ENCODE results near the gene C13orf42. TPM values are rescaled to one million over a fixed set of nuclear protein-coding genes. Genes with fewer than 3 reads are reported as not detected.

C13orf42 gene
- total RNA-seq, 1 experiment from 2014 or later = 8.2 TPM

DNA sequence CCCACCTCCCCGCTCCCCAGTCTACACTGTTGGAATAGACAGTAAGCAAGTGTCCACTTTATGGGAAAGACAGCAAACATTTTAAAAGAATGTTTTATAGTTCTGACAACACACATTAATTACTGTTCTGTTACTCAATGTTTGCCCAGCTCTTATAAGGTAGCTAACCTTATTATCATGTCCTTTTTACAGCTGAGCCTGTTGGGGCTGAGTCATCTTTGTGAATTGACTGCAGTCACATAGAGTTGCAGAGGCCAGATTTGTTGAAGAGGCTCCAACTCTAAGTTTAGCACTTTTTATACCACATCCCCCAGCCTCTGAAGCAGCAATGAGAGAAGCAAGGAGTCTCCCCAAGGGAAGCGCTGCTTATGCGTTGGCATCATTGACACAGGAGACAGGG lies 76.2 kb downstream of the C13orf42 start:
- DNase-seq (ENCODE audit: low spot score) (no peak), ATAC-seq (no peak)
- H3K36me3 Mint-ChIP-seq = no peaks in the 10 kb centered on the region
- no peak overlapping the region for H3K4me3 Mint-ChIP-seq
- ChIA-PET CTCF (interaction anchor here (3.0 kb wide), 1 partner anchor 9 kb away, joined by 21 read pairs; no protein-coding TSS in a partner anchor), POLR2A (no interaction called here)
- peaks cover 6% of the 10 kb centered on the region for H3K4me1 Mint-ChIP-seq
- H3K27me3 Mint-ChIP-seq (ENCODE audit: low read depth) = no peaks in the 10 kb centered on the region
- no peak for TF ChIP-seq ETV6 (CRISPR knock-in tag; IDR thresholded peaks at IDR 0.05)
- TF ChIP-seq MXD4 (CRISPR knock-in tag; IDR thresholded peaks at IDR 0.05; ENCODE audit: borderline replicate concordance) = no peak
- TF ChIP-seq, protein P1, sequence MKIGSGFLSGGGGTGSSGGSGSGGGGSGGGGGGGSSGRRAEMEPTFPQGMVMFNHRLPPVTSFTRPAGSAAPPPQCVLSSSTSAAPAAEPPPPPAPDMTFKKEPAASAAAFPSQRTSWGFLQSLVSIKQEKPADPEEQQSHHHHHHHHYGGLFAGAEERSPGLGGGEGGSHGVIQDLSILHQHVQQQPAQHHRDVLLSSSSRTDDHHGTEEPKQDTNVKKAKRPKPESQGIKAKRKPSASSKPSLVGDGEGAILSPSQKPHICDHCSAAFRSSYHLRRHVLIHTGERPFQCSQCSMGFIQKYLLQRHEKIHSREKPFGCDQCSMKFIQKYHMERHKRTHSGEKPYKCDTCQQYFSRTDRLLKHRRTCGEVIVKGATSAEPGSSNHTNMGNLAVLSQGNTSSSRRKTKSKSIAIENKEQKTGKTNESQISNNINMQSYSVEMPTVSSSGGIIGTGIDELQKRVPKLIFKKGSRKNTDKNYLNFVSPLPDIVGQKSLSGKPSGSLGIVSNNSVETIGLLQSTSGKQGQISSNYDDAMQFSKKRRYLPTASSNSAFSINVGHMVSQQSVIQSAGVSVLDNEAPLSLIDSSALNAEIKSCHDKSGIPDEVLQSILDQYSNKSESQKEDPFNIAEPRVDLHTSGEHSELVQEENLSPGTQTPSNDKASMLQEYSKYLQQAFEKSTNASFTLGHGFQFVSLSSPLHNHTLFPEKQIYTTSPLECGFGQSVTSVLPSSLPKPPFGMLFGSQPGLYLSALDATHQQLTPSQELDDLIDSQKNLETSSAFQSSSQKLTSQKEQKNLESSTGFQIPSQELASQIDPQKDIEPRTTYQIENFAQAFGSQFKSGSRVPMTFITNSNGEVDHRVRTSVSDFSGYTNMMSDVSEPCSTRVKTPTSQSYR (CRISPR knock-in tag; IDR thresholded peaks at IDR 0.05) = no peak
- no peak for TF ChIP-seq ZNF219 (CRISPR knock-in tag; IDR thresholded peaks at IDR 0.05; ENCODE audit: borderline replicate concordance)
- no peak for TF ChIP-seq ELF4 (CRISPR knock-in tag; IDR thresholded peaks at IDR 0.05; ENCODE audit: low read depth)
- no peak for TF ChIP-seq ZBTB21 (CRISPR knock-in tag; IDR thresholded peaks at IDR 0.05; ENCODE audit: borderline replicate concordance)
- TF ChIP-seq ZNF317 (CRISPR knock-in tag; IDR thresholded peaks at IDR 0.05; ENCODE audit: borderline replicate concordance, low read depth) = no peak
- TF ChIP-seq, protein P2, sequence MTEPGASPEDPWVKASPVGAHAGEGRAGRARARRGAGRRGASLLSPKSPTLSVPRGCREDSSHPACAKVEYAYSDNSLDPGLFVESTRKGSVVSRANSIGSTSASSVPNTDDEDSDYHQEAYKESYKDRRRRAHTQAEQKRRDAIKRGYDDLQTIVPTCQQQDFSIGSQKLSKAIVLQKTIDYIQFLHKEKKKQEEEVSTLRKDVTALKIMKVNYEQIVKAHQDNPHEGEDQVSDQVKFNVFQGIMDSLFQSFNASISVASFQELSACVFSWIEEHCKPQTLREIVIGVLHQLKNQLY (CRISPR knock-in tag; IDR thresholded peaks at IDR 0.05) = no peak
- TF ChIP-seq KAT7 (CRISPR knock-in tag; IDR thresholded peaks at IDR 0.05; ENCODE audit: borderline replicate concordance) = no peak
- TF ChIP-seq, protein P3, sequence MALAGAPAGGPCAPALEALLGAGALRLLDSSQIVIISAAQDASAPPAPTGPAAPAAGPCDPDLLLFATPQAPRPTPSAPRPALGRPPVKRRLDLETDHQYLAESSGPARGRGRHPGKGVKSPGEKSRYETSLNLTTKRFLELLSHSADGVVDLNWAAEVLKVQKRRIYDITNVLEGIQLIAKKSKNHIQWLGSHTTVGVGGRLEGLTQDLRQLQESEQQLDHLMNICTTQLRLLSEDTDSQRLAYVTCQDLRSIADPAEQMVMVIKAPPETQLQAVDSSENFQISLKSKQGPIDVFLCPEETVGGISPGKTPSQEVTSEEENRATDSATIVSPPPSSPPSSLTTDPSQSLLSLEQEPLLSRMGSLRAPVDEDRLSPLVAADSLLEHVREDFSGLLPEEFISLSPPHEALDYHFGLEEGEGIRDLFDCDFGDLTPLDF (CRISPR knock-in tag; IDR thresholded peaks at IDR 0.05) = no peak
- TF ChIP-seq, protein P4, sequence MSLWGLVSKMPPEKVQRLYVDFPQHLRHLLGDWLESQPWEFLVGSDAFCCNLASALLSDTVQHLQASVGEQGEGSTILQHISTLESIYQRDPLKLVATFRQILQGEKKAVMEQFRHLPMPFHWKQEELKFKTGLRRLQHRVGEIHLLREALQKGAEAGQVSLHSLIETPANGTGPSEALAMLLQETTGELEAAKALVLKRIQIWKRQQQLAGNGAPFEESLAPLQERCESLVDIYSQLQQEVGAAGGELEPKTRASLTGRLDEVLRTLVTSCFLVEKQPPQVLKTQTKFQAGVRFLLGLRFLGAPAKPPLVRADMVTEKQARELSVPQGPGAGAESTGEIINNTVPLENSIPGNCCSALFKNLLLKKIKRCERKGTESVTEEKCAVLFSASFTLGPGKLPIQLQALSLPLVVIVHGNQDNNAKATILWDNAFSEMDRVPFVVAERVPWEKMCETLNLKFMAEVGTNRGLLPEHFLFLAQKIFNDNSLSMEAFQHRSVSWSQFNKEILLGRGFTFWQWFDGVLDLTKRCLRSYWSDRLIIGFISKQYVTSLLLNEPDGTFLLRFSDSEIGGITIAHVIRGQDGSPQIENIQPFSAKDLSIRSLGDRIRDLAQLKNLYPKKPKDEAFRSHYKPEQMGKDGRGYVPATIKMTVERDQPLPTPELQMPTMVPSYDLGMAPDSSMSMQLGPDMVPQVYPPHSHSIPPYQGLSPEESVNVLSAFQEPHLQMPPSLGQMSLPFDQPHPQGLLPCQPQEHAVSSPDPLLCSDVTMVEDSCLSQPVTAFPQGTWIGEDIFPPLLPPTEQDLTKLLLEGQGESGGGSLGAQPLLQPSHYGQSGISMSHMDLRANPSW (CRISPR knock-in tag; conservative IDR thresholded peaks at IDR 0.05; ENCODE audit: low read depth) = no peak
- no peak for TF ChIP-seq TP53 (CRISPR knock-in tag; IDR thresholded peaks at IDR 0.05)
- no peak for TF ChIP-seq NFYB (CRISPR knock-in tag; conservative IDR thresholded peaks at IDR 0.05; ENCODE audit: low read depth)
- TF ChIP-seq, protein P5, sequence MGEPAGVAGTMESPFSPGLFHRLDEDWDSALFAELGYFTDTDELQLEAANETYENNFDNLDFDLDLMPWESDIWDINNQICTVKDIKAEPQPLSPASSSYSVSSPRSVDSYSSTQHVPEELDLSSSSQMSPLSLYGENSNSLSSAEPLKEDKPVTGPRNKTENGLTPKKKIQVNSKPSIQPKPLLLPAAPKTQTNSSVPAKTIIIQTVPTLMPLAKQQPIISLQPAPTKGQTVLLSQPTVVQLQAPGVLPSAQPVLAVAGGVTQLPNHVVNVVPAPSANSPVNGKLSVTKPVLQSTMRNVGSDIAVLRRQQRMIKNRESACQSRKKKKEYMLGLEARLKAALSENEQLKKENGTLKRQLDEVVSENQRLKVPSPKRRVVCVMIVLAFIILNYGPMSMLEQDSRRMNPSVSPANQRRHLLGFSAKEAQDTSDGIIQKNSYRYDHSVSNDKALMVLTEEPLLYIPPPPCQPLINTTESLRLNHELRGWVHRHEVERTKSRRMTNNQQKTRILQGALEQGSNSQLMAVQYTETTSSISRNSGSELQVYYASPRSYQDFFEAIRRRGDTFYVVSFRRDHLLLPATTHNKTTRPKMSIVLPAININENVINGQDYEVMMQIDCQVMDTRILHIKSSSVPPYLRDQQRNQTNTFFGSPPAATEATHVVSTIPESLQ (CRISPR knock-in tag; IDR thresholded peaks at IDR 0.05) = no peak
- no peak for TF ChIP-seq ZNF671 (CRISPR knock-in tag; IDR thresholded peaks at IDR 0.05)
- TF ChIP-seq, protein P6, sequence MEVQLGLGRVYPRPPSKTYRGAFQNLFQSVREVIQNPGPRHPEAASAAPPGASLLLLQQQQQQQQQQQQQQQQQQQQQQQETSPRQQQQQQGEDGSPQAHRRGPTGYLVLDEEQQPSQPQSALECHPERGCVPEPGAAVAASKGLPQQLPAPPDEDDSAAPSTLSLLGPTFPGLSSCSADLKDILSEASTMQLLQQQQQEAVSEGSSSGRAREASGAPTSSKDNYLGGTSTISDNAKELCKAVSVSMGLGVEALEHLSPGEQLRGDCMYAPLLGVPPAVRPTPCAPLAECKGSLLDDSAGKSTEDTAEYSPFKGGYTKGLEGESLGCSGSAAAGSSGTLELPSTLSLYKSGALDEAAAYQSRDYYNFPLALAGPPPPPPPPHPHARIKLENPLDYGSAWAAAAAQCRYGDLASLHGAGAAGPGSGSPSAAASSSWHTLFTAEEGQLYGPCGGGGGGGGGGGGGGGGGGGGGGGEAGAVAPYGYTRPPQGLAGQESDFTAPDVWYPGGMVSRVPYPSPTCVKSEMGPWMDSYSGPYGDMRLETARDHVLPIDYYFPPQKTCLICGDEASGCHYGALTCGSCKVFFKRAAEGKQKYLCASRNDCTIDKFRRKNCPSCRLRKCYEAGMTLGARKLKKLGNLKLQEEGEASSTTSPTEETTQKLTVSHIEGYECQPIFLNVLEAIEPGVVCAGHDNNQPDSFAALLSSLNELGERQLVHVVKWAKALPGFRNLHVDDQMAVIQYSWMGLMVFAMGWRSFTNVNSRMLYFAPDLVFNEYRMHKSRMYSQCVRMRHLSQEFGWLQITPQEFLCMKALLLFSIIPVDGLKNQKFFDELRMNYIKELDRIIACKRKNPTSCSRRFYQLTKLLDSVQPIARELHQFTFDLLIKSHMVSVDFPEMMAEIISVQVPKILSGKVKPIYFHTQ (CRISPR knock-in tag; IDR thresholded peaks at IDR 0.05) = no peak
- no peaks in the 10 kb centered on the region for H3K9me3 Mint-ChIP-seq
- no peak overlapping the region for H3K27ac Mint-ChIP-seq

Data from WTC11 (cell line).